HepG2 (cell line): ENCODE measurements around the gene ARHGEF40. TPM values are rescaled to one million over a fixed set of nuclear protein-coding genes. Genes with fewer than 3 reads are reported as not detected.
A peak's percentile ranks its signal among the peaks of the same experiment; 100 is the strongest.

ENCODE experiments used
- AKAP8 ChIP-seq: sonication (generic); formaldehyde crosslinking; IDR thresholded peaks from 2 replicates; pipeline ENCODE4 v1.5.1; 2020; ENCODE audit warnings: mild to moderate bottlenecking, missing genetic modification reagents
- CHD2 ChIP-seq: IDR thresholded peaks from 2 replicates; pipeline ENCODE4 v1.6.1; 2011; ENCODE audit warnings: low read depth, low read length, improper control_type of control experiment
- FOXO1 ChIP-seq: sonication (generic); formaldehyde crosslinking; IDR thresholded peaks from 2 replicates; pipeline ENCODE4 v1.4.0; 2020; ENCODE audit warnings: missing genetic modification reagents
- GATAD1 ChIP-seq: IDR thresholded peaks from 2 replicates; pipeline ENCODE4 v1.6.1; 2016; ENCODE audit warnings: missing genetic modification reagents, missing compliant biosample characterization
- HNRNPK ChIP-seq: fragments of 200-400 bp; formaldehyde crosslinking; IDR thresholded peaks from 2 replicates; pipeline ENCODE4 v1.6.1; 2018; ENCODE audit warnings: low read length, low read depth, moderate library complexity, mild to moderate bottlenecking; ENCODE audit not compliant: poor library complexity, severe bottlenecking
- HNRNPUL1 ChIP-seq: fragments of 200-400 bp; formaldehyde crosslinking; IDR thresholded peaks from 2 replicates; pipeline ENCODE4 v1.6.1; 2017; ENCODE audit warnings: low read depth, mild to moderate bottlenecking, low read length, moderate library complexity
- PAF1 ChIP-seq: IDR thresholded peaks from 2 replicates; pipeline ENCODE4 v1.6.1; 2016; ENCODE audit warnings: missing genetic modification reagents, missing compliant biosample characterization
- SSRP1 ChIP-seq: IDR thresholded peaks from 2 replicates; pipeline ENCODE4 v1.6.1; 2016; ENCODE audit warnings: control low read depth
- THAP11 ChIP-seq: IDR thresholded peaks from 2 replicates; pipeline ENCODE4 v1.6.1; 2016; ENCODE audit warnings: missing biosample characterization, missing genetic modification reagents
- ZMYM2 ChIP-seq: sonication (generic); formaldehyde crosslinking; IDR thresholded peaks from 2 replicates; pipeline ENCODE4 v1.8.0; 2022; ENCODE audit warnings: mild to moderate bottlenecking, missing genetic modification reagents
- ZNF263 ChIP-seq: sonication (generic); formaldehyde crosslinking; IDR thresholded peaks from 2 replicates; pipeline ENCODE4 v1.4.0; 2020; ENCODE audit warnings: missing genetic modification reagents
- ZNF333 ChIP-seq: sonication (generic); formaldehyde crosslinking; IDR thresholded peaks from 2 replicates; pipeline ENCODE4 v1.4.0; 2020; ENCODE audit warnings: mild to moderate bottlenecking, missing genetic modification reagents, borderline replicate concordance
- ZNF350 ChIP-seq: sonication (generic); formaldehyde crosslinking; IDR thresholded peaks from 2 replicates; pipeline ENCODE4 v1.4.0; 2020; ENCODE audit warnings: mild to moderate bottlenecking, low read depth, missing genetic modification reagents, borderline replicate concordance
- ZNF567 ChIP-seq: sonication (generic); formaldehyde crosslinking; IDR thresholded peaks from 2 replicates; pipeline ENCODE4 v1.8.1; 2023; ENCODE audit warnings: mild to moderate bottlenecking, missing genetic modification reagents, borderline replicate concordance
- ZNF629 ChIP-seq: sonication (generic); formaldehyde crosslinking; conservative IDR thresholded peaks from 2 replicates; pipeline ENCODE4 v1.5.0; 2020; ENCODE audit warnings: missing genetic modification reagents
- ZNF660 ChIP-seq: sonication (generic); formaldehyde crosslinking; IDR thresholded peaks from 2 replicates; pipeline ENCODE4 v1.5.1; 2020; ENCODE audit warnings: mild to moderate bottlenecking, low read depth, missing genetic modification reagents, borderline replicate concordance
- ZNF772 ChIP-seq: sonication (generic); formaldehyde crosslinking; IDR thresholded peaks from 2 replicates; pipeline ENCODE4 v1.5.0; 2020; ENCODE audit warnings: mild to moderate bottlenecking, missing genetic modification reagents
- ZSCAN21 ChIP-seq: sonication (generic); formaldehyde crosslinking; IDR thresholded peaks from 2 replicates; pipeline ENCODE4 v1.8.0; 2022; ENCODE audit warnings: mild to moderate bottlenecking, missing genetic modification reagents, moderate library complexity, borderline replicate concordance
- ZSCAN31 ChIP-seq: sonication (generic); formaldehyde crosslinking; IDR thresholded peaks from 2 replicates; pipeline ENCODE4 v1.5.0; 2020; ENCODE audit warnings: low read depth, mild to moderate bottlenecking, missing genetic modification reagents
- polyA plus RNA-seq, 8 experiments: library from polyadenylated mRNA; depleted of rRNA in 3 of 8; stranded (reverse) in 7 of 8; unstranded in 1 of 8; fragments of >200 nt; fragmentation: Illumina TruSeq in 4 of 8; extraction: Trizol in 4 of 8; gene quantifications; 2 replicates each; pipeline versions ENCODE4 v1.2.1 to v1.2.3, GENCODE V29; 2011 to 2016; ENCODE audit warnings: low read depth in 4 of 8, missing spikeins in 1 of 8, mixed read lengths in 1 of 8; ENCODE audit not compliant: insufficient read depth in 1 of 8
- total RNA-seq, 5 experiments: library from RNA; depleted of rRNA; stranded (reverse); fragments of >200 nt; fragmentation: Illumina TruSeq; extraction: Trizol; gene quantifications; 2 replicates each; pipeline ENCODE4 v1.2.3, GENCODE V29; 2016; ENCODE audit warnings: low read depth in 1 of 5
- TF ChIP-seq, protein P1 (sequence below): sonication (generic); formaldehyde crosslinking; IDR thresholded peaks from 2 replicates; pipeline ENCODE4 v1.4.0; 2020; ENCODE audit warnings: mild to moderate bottlenecking, missing genetic modification reagents
- TF ChIP-seq, protein P2 (sequence below): sonication (generic); formaldehyde crosslinking; IDR thresholded peaks from 2 replicates; pipeline ENCODE4 v1.8.0; 2022; ENCODE audit warnings: low read depth, missing genetic modification reagents

Gene ARHGEF40
- total and polyA plus RNA-seq, 2 of the 13 experiments (the other 11 are each of a cell fraction or from before 2014, with no cell fraction given), result 28.1 to 78.1 TPM

DNA sequence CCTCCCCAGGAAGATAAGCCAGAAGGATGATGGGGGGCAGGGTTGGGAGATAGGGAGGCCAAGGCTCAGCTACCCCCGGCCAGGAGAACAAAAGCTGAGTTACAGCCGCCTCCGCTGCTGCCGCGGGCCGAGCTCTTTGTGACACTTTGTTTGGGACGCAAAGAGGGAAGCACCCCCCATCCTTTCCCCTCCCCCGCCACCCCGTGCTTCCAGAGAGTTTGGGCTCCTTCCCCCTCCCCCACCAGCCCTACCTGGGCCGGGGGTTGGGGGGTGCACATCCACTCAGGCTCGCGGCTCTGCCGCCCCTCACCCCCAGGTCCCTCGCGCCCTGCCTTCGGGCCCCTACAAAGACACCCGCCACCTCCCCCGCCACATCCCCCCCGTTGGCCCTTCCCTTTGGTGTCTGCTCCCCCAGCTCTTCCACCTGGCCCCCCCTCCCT, 27.6 kb downstream of the ARHGEF40 start (continued):
- TF ChIP-seq, protein P1, sequence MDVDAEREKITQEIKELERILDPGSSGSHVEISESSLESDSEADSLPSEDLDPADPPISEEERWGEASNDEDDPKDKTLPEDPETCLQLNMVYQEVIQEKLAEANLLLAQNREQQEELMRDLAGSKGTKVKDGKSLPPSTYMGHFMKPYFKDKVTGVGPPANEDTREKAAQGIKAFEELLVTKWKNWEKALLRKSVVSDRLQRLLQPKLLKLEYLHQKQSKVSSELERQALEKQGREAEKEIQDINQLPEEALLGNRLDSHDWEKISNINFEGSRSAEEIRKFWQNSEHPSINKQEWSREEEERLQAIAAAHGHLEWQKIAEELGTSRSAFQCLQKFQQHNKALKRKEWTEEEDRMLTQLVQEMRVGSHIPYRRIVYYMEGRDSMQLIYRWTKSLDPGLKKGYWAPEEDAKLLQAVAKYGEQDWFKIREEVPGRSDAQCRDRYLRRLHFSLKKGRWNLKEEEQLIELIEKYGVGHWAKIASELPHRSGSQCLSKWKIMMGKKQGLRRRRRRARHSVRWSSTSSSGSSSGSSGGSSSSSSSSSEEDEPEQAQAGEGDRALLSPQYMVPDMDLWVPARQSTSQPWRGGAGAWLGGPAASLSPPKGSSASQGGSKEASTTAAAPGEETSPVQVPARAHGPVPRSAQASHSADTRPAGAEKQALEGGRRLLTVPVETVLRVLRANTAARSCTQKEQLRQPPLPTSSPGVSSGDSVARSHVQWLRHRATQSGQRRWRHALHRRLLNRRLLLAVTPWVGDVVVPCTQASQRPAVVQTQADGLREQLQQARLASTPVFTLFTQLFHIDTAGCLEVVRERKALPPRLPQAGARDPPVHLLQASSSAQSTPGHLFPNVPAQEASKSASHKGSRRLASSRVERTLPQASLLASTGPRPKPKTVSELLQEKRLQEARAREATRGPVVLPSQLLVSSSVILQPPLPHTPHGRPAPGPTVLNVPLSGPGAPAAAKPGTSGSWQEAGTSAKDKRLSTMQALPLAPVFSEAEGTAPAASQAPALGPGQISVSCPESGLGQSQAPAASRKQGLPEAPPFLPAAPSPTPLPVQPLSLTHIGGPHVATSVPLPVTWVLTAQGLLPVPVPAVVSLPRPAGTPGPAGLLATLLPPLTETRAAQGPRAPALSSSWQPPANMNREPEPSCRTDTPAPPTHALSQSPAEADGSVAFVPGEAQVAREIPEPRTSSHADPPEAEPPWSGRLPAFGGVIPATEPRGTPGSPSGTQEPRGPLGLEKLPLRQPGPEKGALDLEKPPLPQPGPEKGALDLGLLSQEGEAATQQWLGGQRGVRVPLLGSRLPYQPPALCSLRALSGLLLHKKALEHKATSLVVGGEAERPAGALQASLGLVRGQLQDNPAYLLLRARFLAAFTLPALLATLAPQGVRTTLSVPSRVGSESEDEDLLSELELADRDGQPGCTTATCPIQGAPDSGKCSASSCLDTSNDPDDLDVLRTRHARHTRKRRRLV, result no peak
- TF ChIP-seq ZNF333 (0 out of 2 replicates have a peak, but pooled peaks have one; percentile 62), ZNF629 (CRISPR knock-in tag) (no peak), PAF1 (no peak), GATAD1 (CRISPR knock-in tag) (0 out of 2 replicates have a peak, but pooled peaks have one; percentile 15), ZNF660 (CRISPR knock-in tag) (no peak), ZNF350 (CRISPR knock-in tag) (0 out of 2 replicates have a peak, but pooled peaks have one; percentile 61), ZMYM2 (CRISPR knock-in tag) (no peak), FOXO1 (CRISPR knock-in tag) (0 out of 2 replicates have a peak, but pooled peaks have one; percentile 7), HNRNPK (peak; percentile 45), ZSCAN21 (CRISPR knock-in tag) (peak; percentile 69; the same call in 1 of the 2 replicates), THAP11 (CRISPR knock-in tag) (0 out of 2 replicates have a peak, but pooled peaks have one; percentile 11), ZNF567 (CRISPR knock-in tag) (0 out of 2 replicates have a peak, but pooled peaks have one; percentile 1), ZSCAN31 (CRISPR knock-in tag) (0 out of 2 replicates have a peak, but pooled peaks have one; percentile 35), ZNF263 (CRISPR knock-in tag) (0 out of 2 replicates have a peak, but pooled peaks have one; percentile 12), SSRP1 (CRISPR knock-in tag) (no peak), CHD2 (peak; percentile 15; the same call in 1 of the 2 replicates), ZNF772 (0 out of 2 replicates have a peak, but pooled peaks have one; percentile 43), AKAP8 (CRISPR knock-in tag) (0 out of 2 replicates have a peak, but pooled peaks have one; percentile 10), HNRNPUL1 (no peak)
- TF ChIP-seq, protein P2, sequence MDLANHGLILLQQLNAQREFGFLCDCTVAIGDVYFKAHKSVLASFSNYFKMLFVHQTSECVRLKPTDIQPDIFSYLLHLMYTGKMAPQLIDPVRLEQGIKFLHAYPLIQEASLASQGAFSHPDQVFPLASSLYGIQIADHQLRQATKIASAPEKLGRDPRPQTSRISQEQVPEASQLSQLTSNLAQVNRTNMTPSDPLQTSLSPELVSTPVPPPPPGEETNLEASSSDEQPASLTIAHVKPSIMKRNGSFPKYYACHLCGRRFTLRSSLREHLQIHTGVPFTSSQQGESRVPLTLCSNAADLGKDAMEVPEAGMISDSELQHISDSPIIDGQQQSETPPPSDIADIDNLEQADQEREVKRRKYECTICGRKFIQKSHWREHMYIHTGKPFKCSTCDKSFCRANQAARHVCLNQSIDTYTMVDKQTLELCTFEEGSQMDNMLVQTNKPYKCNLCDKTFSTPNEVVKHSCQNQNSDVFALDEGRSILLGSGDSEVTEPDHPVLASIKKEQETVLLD (CRISPR knock-in tag), result 0 out of 2 replicates have a peak, but pooled peaks have one; percentile 43
